ENCODE data around the gene EFNA5.

EFNA5 gene

GRCh38 chr5:107364443-107365319 lies 306.1 kb downstream of the EFNA5 start:
- no peaks in the 10 kb centered on the region for H3K36me3 ChIP-seq (ENCODE audit: control insufficient read depth in 2 of 2, insufficient read depth in 1 of 2, low read length in 2 of 2)
- H3K9me3 ChIP-seq (ENCODE audit: control insufficient read depth, insufficient read depth, low read depth, low read length), result no peaks in the 10 kb centered on the region
- H3K4me3 ChIP-seq (ENCODE audit: low read depth, low read length), result no peak overlapping the region
- no peak for TF ChIP-seq PATZ1 (tag by site-specific recombination; IDR thresholded peaks at IDR 0.05)
- TF ChIP-seq ZNF843 (tag by site-specific recombination; IDR thresholded peaks at IDR 0.05), result no peak
- TF ChIP-seq ZNF362 (tag by site-specific recombination; IDR thresholded peaks at IDR 0.05), result peak; percentile 71; the same call in 1 of the 2 replicates
- TF ChIP-seq HOXA7 (CRISPR knock-in tag; IDR thresholded peaks at IDR 0.05; ENCODE audit: borderline replicate concordance), result no peak
- TF ChIP-seq KLF8 (tag by site-specific recombination; IDR thresholded peaks at IDR 0.05), result no peak
- TF ChIP-seq ZFHX2 (tag by site-specific recombination; conservative IDR thresholded peaks at IDR 0.05), result no peak
- peaks cover 6% of the 10 kb centered on the region; the same call in 1 of the 2 replicates for H3K4me1 ChIP-seq (ENCODE audit: control insufficient read depth, insufficient read depth, low read length)
- no peak overlapping the region for H3K27ac ChIP-seq (ENCODE audit: extremely low read depth, low read depth, low read length)
- CTCF ChIA-PET, result interaction anchor here (0.7 to 1.0 kb wide), 2 partner anchors 11 to 1437 kb away, joined by 3 to 4 read pairs; no protein-coding TSS in a partner anchor
- POLR2A ChIA-PET, result no interaction called here

- H3K27ac ChIP-seq (ENCODE audit: extremely low read depth, low read depth, low read length), result no peak overlapping the region
- ChIA-PET POLR2A (no interaction called here), CTCF (no interaction called here)
- TF ChIP-seq ZNF175 (tag by site-specific recombination; IDR thresholded peaks at IDR 0.05) (no peak), ZNF132 (tag by site-specific recombination; IDR thresholded peaks at IDR 0.05; ENCODE audit: borderline replicate concordance) (no peak), ZBTB8A (tag by site-specific recombination; IDR thresholded peaks at IDR 0.05) (no peak), ZNF146 (tag by site-specific recombination; IDR thresholded peaks at IDR 0.05) (no peak), ZNF580 (tag by site-specific recombination; IDR thresholded peaks at IDR 0.05) (no peak), ZNF596 (tag by site-specific recombination; IDR thresholded peaks at IDR 0.05) (no peak), ZBTB20 (tag by site-specific recombination; IDR thresholded peaks at IDR 0.05) (no peak), ZNF843 (tag by site-specific recombination; IDR thresholded peaks at IDR 0.05) (no peak), ZNF341 (tag by site-specific recombination; IDR thresholded peaks at IDR 0.05; ENCODE audit: low read depth) (no peak), ZBTB21 (tag by site-specific recombination; IDR thresholded peaks at IDR 0.05) (no peak)
- H3K9me3 ChIP-seq (ENCODE audit: control insufficient read depth, insufficient read depth, low read depth, low read length), result no peaks in the 10 kb centered on the region
- no peaks in the 10 kb centered on the region for H3K36me3 ChIP-seq (ENCODE audit: control insufficient read depth in 2 of 2, insufficient read depth in 1 of 2, low read length in 2 of 2)
- no peak overlapping the region for H3K4me3 ChIP-seq (ENCODE audit: low read depth, low read length)
- peaks cover 10% of the 10 kb centered on the region; the same call in 1 of the 2 replicates for H3K4me1 ChIP-seq (ENCODE audit: control insufficient read depth, insufficient read depth, low read length)
These were observed 307.0 kb downstream of the EFNA5 start for GRCh38 chr5:107363768-107364167.

- Histone ChIP-seq H3K36me3 (ENCODE audit: control insufficient read depth in 2 of 2, insufficient read depth in 1 of 2, low read length in 2 of 2) (no peaks in the 10 kb centered on the region), H3K9me3 (ENCODE audit: control insufficient read depth, insufficient read depth, low read depth, low read length) (no peaks in the 10 kb centered on the region), H3K4me1 (ENCODE audit: control insufficient read depth, insufficient read depth, low read length) (peaks cover 10% of the 10 kb centered on the region; the same call in 1 of the 2 replicates), H3K27ac (ENCODE audit: extremely low read depth, low read depth, low read length) (no peak overlapping the region), H3K4me3 (ENCODE audit: low read depth, low read length) (no peak overlapping the region)
- ChIA-PET CTCF (no interaction called here), POLR2A (no interaction called here)
- TF ChIP-seq ZNF292 (tag by site-specific recombination; IDR thresholded peaks at IDR 0.05; ENCODE audit: borderline replicate concordance, low read depth), result no peak
- no peak for TF ChIP-seq ZBTB11 (tag by site-specific recombination; conservative IDR thresholded peaks at IDR 0.05; ENCODE audit: low read depth)
- no peak for TF ChIP-seq ZNF544 (tag by site-specific recombination; IDR thresholded peaks at IDR 0.05)
- no peak for TF ChIP-seq TSHZ1 (tag by site-specific recombination; IDR thresholded peaks at IDR 0.05; ENCODE audit: borderline replicate concordance)
- no peak for TF ChIP-seq YY2 (tag by site-specific recombination; IDR thresholded peaks at IDR 0.05)
- no peak for TF ChIP-seq ZNF707 (tag by site-specific recombination; IDR thresholded peaks at IDR 0.05)
These were observed 308.8 kb downstream of the EFNA5 start for GRCh38 chr5:107361945-107362344.

Measured in HEK293 (cell line).